RPMI8226 (cell line): ENCODE measurements around the gene EN2.
A peak's percentile ranks its signal among the peaks of the same experiment; 100 is the strongest.
"Not testable (repeated sequence)": the region's sequence is repeated elsewhere in the genome, so short reads cannot be mapped to it uniquely, and the experiment has no call there.

Source experiments
- DNase-seq: peaks from one replicate; pipeline ENCODE4 v3.0.0-alpha.2; 2015

EN2 gene

GRCh38 chr7:155426543-155427410, 31.2 kb upstream of the EN2 start:
- DNase-seq = no peak

GRCh38 chr7:155427411-155428038, 30.4 kb upstream of the EN2 start:
- no peak for DNase-seq

GRCh38 chr7:155428171-155428834, 29.6 kb upstream of the EN2 start:
- DNase-seq = no peak

- DNase-seq = no peak
These were observed 28.3 kb upstream of the EN2 start for GRCh38 chr7:155429651-155430050.

- no peak for DNase-seq
These were observed 27.3 kb upstream of the EN2 start for GRCh38 chr7:155430606-155431005.

GRCh38 chr7:155431231-155431630, 26.7 kb upstream of the EN2 start:
- no peak for DNase-seq

GRCh38 chr7:155431711-155432110, 26.2 kb upstream of the EN2 start:
- no peak for DNase-seq

GRCh38 chr7:155435110-155435509, 22.8 kb upstream of the EN2 start:
- DNase-seq = no peak

GRCh38 chr7:155437836-155438235, 20.1 kb upstream of the EN2 start:
- no peak for DNase-seq

- DNase-seq = no peak
These were observed 19.2 kb upstream of the EN2 start for GRCh38 chr7:155438777-155439176.

GRCh38 chr7:155439311-155440017, 18.5 kb upstream of the EN2 start:
- no peak for DNase-seq

- DNase-seq = no peak
These were observed 17.9 kb upstream of the EN2 start for GRCh38 chr7:155440018-155440410.

- DNase-seq = no peak
These were observed 16.1 kb upstream of the EN2 start for GRCh38 chr7:155441856-155442255.

GRCh38 chr7:155444746-155445145, 13.2 kb upstream of the EN2 start:
- DNase-seq = no peak

GRCh38 chr7:155445606-155446005, 12.3 kb upstream of the EN2 start:
- not testable (repeated sequence) for DNase-seq

GRCh38 chr7:155447603-155448002, 10.3 kb upstream of the EN2 start:
- DNase-seq = no peak

- DNase-seq = no peak
These were observed 9.3 kb upstream of the EN2 start for GRCh38 chr7:155448632-155449007.

- DNase-seq = no peak
These were observed 8.7 kb upstream of the EN2 start for GRCh38 chr7:155449008-155449868.

GRCh38 chr7:155449869-155450557, 7.9 kb upstream of the EN2 start:
- no peak for DNase-seq

- DNase-seq = no peak
These were observed 7.4 kb upstream of the EN2 start for GRCh38 chr7:155450558-155450969.

- DNase-seq = peak; percentile 23
These were observed 6.7 kb upstream of the EN2 start for GRCh38 chr7:155450970-155451801.
